Measurements from ENCODE around the gene WDR19. TPM values are rescaled to one million over a fixed set of nuclear protein-coding genes. Genes with fewer than 3 reads are reported as not detected.
"Not testable (repeated sequence)": the region's sequence is repeated elsewhere in the genome, so short reads cannot be mapped to it uniquely, and the experiment has no call there.

Gene WDR19
- total and polyA plus RNA-seq, 4 donors, result 44.5 to 61.2 (median 58.0) TPM

DNA sequence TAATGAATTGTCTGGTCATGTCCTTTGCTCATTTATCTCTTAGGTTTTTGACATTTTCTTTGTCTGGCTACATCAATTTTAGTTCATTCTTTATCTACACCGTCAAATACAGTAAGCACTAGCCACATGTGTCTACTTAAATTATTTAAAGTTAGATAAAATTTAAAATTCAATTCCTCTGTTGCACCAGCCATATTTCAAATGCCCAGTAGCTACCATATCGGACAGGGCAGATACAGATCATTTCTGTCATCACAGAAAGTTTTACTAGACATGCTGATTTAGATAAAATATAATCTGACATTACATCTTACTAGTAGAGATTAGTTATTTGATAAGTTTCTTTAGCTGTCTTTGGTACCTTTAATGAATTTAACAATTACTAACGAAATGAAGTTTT lies 61.1 kb downstream of the WDR19 start:
- Histone ChIP-seq H3K9me3 (ENCODE audit: control insufficient read depth, insufficient read depth, low read length) (no peaks in the 10 kb centered on the region), H3K27ac (ENCODE audit: low read depth, low read length) (no peak overlapping the region), H3K36me3 (ENCODE audit: control insufficient read depth, insufficient read depth, low read length) (peaks cover 23% of the 10 kb centered on the region), H3K4me1 (ENCODE audit: control insufficient read depth, insufficient read depth, low read length) (no peaks in the 10 kb centered on the region), H3K4me3 (ENCODE audit: low read depth, low read length) (no peak overlapping the region), H3K27me3 (ENCODE audit: control insufficient read depth, insufficient read depth, low read length) (no peaks in the 10 kb centered on the region)
- no CpG with 5 or more reads among the region's 3 CpGs for WGBS (ENCODE audit: insufficient coverage)
- no peak for DNase-seq (ENCODE audit: low read depth in 4 of 6, low spot score in 6 of 6)

GRCh38 chr4:39255266-39255665 lies 72.9 kb downstream of the WDR19 start:
- Histone ChIP-seq H3K27me3 (ENCODE audit: control insufficient read depth, insufficient read depth, low read length) (no peaks in the 10 kb centered on the region), H3K27ac (ENCODE audit: low read depth, low read length) (no peak overlapping the region)
- WGBS (ENCODE audit: insufficient coverage), result no CpG with 5 or more reads among the region's 2 CpGs

DNA sequence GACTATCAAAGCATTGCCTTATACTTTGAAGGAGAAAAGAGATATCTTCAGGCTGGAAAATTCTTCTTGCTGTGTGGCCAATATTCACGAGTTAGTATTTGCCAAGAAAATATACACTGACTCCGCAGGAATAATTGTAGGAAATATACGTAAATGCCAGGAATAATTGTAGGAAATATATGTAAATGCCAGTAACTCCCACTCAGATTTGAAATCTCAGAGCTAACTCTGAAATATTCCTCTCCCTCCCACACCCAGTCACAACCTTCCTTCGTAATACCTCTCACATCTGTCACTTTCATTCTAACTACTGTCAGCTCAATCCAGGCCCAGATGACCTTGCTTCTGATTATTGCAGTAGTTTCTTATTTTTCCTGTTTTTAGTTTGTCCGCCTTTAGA lies 73.5 kb downstream of the WDR19 start:
- WGBS (ENCODE audit: insufficient coverage), result no CpG with 5 or more reads among the region's 5 CpGs
- H3K4me1 ChIP-seq (ENCODE audit: control insufficient read depth, insufficient read depth, low read length), result no peaks in the 10 kb centered on the region
- peaks cover 9% of the 10 kb centered on the region for H3K36me3 ChIP-seq (ENCODE audit: control insufficient read depth, insufficient read depth, low read length)
- H3K9me3 ChIP-seq (ENCODE audit: control insufficient read depth, insufficient read depth, low read length), result no peaks in the 10 kb centered on the region
- no peaks in the 10 kb centered on the region for H3K27me3 ChIP-seq (ENCODE audit: control insufficient read depth, insufficient read depth, low read length)
- no peak for DNase-seq (ENCODE audit: low read depth in 4 of 6, low spot score in 6 of 6)
- H3K27ac ChIP-seq (ENCODE audit: low read depth, low read length), result peak overlapping the region; percentile 25
- no peak overlapping the region for H3K4me3 ChIP-seq (ENCODE audit: low read depth, low read length)

More at GRCh38 chr4:39255266-39255665, 72.9 kb downstream of the WDR19 start:
- H3K9me3 ChIP-seq (ENCODE audit: control insufficient read depth, insufficient read depth, low read length), result no peaks in the 10 kb centered on the region
- no peak for DNase-seq (ENCODE audit: low read depth in 4 of 6, low spot score in 6 of 6)
- H3K4me1 ChIP-seq (ENCODE audit: control insufficient read depth, insufficient read depth, low read length), result no peaks in the 10 kb centered on the region
- H3K36me3 ChIP-seq (ENCODE audit: control insufficient read depth, insufficient read depth, low read length), result peaks cover 8% of the 10 kb centered on the region
- H3K4me3 ChIP-seq (ENCODE audit: low read depth, low read length), result no peak overlapping the region

DNA sequence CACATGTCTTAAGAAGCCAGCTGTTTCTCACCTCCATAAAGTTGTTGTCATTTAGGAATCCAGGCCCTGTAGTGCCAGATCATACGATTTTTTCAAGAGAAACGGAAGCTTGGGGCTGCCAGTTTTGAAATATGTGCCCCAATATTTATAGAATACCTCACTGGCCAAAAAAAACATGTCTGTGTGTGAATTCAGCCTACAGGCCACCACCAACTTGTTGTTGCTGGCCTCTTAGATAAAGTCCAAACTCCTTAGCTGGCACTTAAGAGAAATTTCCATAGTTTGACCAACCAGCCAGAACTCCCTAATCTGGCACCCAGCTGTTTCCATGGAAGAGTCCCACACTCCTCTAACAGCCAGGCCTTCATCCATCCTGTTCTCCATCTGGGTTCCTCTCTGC lies 74.1 kb downstream of the WDR19 start:
- H3K4me1 ChIP-seq (ENCODE audit: control insufficient read depth, insufficient read depth, low read length), result no peaks in the 10 kb centered on the region
- H3K27me3 ChIP-seq (ENCODE audit: control insufficient read depth, insufficient read depth, low read length), result no peaks in the 10 kb centered on the region
- no peak overlapping the region for H3K4me3 ChIP-seq (ENCODE audit: low read depth, low read length)
- peaks cover 12% of the 10 kb centered on the region for H3K36me3 ChIP-seq (ENCODE audit: control insufficient read depth, insufficient read depth, low read length)
- H3K27ac ChIP-seq (ENCODE audit: low read depth, low read length), result peak overlapping the region; percentile 25
- DNase-seq (ENCODE audit: low read depth in 4 of 6, low spot score in 6 of 6), result no peak
- 100% methylated on average over 1 of the region's 2 CpGs for WGBS (ENCODE audit: insufficient coverage)
- no peaks in the 10 kb centered on the region for H3K9me3 ChIP-seq (ENCODE audit: control insufficient read depth, insufficient read depth, low read length)

DNA sequence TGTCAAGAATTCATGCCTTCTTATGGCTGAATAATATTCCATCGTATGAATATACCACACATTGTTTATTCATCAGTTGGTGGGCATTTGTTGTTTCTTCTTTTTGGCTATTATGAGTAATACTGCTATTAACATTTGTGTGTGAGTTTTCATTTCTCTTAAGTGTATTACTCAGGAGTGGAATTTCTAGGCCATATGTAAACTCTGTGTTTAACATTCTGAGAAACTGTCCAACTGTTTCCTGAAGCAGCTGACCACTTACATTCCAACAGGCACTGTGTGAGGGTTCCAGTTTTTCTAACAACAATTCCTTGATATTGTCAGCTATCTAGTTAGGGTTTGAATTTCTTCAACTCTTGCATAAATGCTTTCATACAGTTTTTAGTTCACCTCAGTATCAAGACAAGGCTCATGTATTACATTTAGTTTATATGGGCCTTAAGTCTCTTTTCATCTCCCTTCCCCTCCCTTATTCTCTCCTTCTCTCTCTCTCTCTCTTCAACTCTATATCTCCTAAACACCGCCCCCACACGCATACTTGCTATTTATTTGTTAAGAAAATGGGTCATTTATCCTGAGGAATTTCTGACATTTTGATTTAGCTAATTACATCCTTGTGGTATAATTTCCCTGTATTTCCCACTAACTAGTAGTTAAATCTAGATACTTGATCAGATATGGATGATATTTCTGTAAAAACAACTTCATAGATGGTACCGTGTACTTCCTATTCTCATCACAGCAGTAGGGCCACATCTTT lies 77.4 kb downstream of the WDR19 start:
- no peak for DNase-seq (ENCODE audit: low read depth in 4 of 6, low spot score in 6 of 6)
- WGBS (ENCODE audit: insufficient coverage), result no CpG with 5 or more reads among the region's 4 CpGs
- Histone ChIP-seq H3K27me3 (ENCODE audit: control insufficient read depth, insufficient read depth, low read length) (no peaks in the 10 kb centered on the region), H3K36me3 (ENCODE audit: control insufficient read depth, insufficient read depth, low read length) (peaks cover 24% of the 10 kb centered on the region), H3K9me3 (ENCODE audit: control insufficient read depth, insufficient read depth, low read length) (no peaks in the 10 kb centered on the region), H3K27ac (ENCODE audit: low read depth, low read length) (no peak overlapping the region), H3K4me1 (ENCODE audit: control insufficient read depth, insufficient read depth, low read length) (no peaks in the 10 kb centered on the region), H3K4me3 (ENCODE audit: low read depth, low read length) (no peak overlapping the region)

GRCh38 chr4:39263895-39264294 lies 81.6 kb downstream of the WDR19 start:
- Histone ChIP-seq H3K4me1 (ENCODE audit: control insufficient read depth, insufficient read depth, low read length) (no peaks in the 10 kb centered on the region), H3K27ac (ENCODE audit: low read depth, low read length) (no peak overlapping the region), H3K4me3 (ENCODE audit: low read depth, low read length) (no peak overlapping the region), H3K9me3 (ENCODE audit: control insufficient read depth, insufficient read depth, low read length) (no peaks in the 10 kb centered on the region), H3K36me3 (ENCODE audit: control insufficient read depth, insufficient read depth, low read length) (peaks cover 27% of the 10 kb centered on the region), H3K27me3 (ENCODE audit: control insufficient read depth, insufficient read depth, low read length) (no peaks in the 10 kb centered on the region)
- DNase-seq (ENCODE audit: low read depth in 4 of 6, low spot score in 6 of 6), result no peak
- WGBS (ENCODE audit: insufficient coverage), result 43% methylated on average over 1 of the region's 2 CpGs

GRCh38 chr4:39274503-39274902 lies 92.2 kb downstream of the WDR19 start:
- peaks cover 57% of the 10 kb centered on the region for H3K36me3 ChIP-seq (ENCODE audit: control insufficient read depth, insufficient read depth, low read length)
- 97% methylated on average over 4 of the region's 4 CpGs for WGBS (ENCODE audit: insufficient coverage)
- H3K4me1 ChIP-seq (ENCODE audit: control insufficient read depth, insufficient read depth, low read length), result no peaks in the 10 kb centered on the region
- no peak overlapping the region for H3K27ac ChIP-seq (ENCODE audit: low read depth, low read length)
- H3K9me3 ChIP-seq (ENCODE audit: control insufficient read depth, insufficient read depth, low read length), result no peaks in the 10 kb centered on the region
- H3K4me3 ChIP-seq (ENCODE audit: low read depth, low read length), result no peak overlapping the region
- no peak for DNase-seq (ENCODE audit: low read depth in 4 of 6, low spot score in 6 of 6)
- H3K27me3 ChIP-seq (ENCODE audit: control insufficient read depth, insufficient read depth, low read length), result no peaks in the 10 kb centered on the region

GRCh38 chr4:39277661-39278060 lies 95.3 kb downstream of the WDR19 start:
- H3K27me3 ChIP-seq (ENCODE audit: control insufficient read depth, insufficient read depth, low read length); DNase-seq (ENCODE audit: low read depth in 4 of 6, low spot score in 6 of 6); H3K9me3 ChIP-seq (ENCODE audit: control insufficient read depth, insufficient read depth, low read length); H3K27ac ChIP-seq (ENCODE audit: low read depth, low read length); H3K4me1 ChIP-seq (ENCODE audit: control insufficient read depth, insufficient read depth, low read length); H3K4me3 ChIP-seq (ENCODE audit: low read depth, low read length): not testable (repeated sequence)
- WGBS (ENCODE audit: insufficient coverage), result 96% methylated on average over 5 of the region's 6 CpGs
- H3K36me3 ChIP-seq (ENCODE audit: control insufficient read depth, insufficient read depth, low read length), result peaks cover 56% of the 10 kb centered on the region

DNA sequence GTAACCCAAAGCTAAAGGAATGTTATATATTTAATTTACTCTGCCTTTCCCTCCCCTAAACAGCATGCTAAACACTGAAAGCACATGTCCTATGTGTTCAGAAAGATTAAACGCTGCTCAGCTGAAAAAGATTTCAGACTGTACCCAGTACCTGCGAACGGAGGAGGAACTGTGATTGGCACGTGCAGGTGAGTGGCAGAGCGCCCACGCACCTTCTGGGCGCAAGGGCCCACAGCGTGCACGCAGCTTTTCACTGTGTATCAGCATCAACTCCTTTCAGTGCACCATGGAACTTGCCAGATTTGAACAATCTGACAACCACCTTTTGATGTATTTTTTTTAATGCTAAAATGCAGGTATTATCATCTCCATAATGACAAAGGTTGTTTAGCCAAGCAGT lies 96.1 kb downstream of the WDR19 start:
- Histone ChIP-seq H3K9me3 (ENCODE audit: control insufficient read depth, insufficient read depth, low read length) (peaks cover 4% of the 10 kb centered on the region), H3K4me3 (ENCODE audit: low read depth, low read length) (no peak overlapping the region), H3K27me3 (ENCODE audit: control insufficient read depth, insufficient read depth, low read length) (no peaks in the 10 kb centered on the region), H3K36me3 (ENCODE audit: control insufficient read depth, insufficient read depth, low read length) (peaks cover 48% of the 10 kb centered on the region), H3K27ac (ENCODE audit: low read depth, low read length) (no peak overlapping the region), H3K4me1 (ENCODE audit: control insufficient read depth, insufficient read depth, low read length) (no peaks in the 10 kb centered on the region)
- 95% methylated on average over 8 of the region's 9 CpGs for WGBS (ENCODE audit: insufficient coverage)
- no peak for DNase-seq (ENCODE audit: low read depth in 4 of 6, low spot score in 6 of 6)

DNA sequence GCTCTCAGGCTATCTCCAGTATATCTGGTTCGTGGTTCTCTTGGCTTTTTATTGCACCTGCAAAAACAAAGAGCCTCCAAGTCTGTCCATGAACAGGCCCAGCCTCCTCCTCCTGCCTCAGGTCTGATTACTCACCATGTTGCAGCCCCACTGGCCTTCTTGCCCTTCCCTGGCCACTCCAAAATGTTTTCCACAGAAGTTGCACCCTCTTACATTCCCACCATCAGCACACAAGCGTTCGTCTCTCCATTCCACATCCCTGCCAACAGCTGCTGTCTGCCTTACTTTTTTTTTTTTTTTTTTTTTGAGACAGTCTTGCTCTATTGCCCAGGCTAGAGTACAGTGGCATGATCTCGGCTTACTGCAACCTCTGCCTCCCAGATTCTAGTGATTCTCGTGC lies 97.1 kb downstream of the WDR19 start:
- WGBS (ENCODE audit: insufficient coverage), result 82% methylated on average over 5 of the region's 5 CpGs
- peaks cover 48% of the 10 kb centered on the region for H3K36me3 ChIP-seq (ENCODE audit: control insufficient read depth, insufficient read depth, low read length)

More for the DNA sequence above, 97.1 kb downstream of the WDR19 start:
- Histone ChIP-seq H3K9me3 (ENCODE audit: control insufficient read depth, insufficient read depth, low read length) (peaks cover 4% of the 10 kb centered on the region), H3K27ac (ENCODE audit: low read depth, low read length) (no peak overlapping the region), H3K4me3 (ENCODE audit: low read depth, low read length) (no peak overlapping the region), H3K27me3 (ENCODE audit: control insufficient read depth, insufficient read depth, low read length) (no peaks in the 10 kb centered on the region), H3K4me1 (ENCODE audit: control insufficient read depth, insufficient read depth, low read length) (no peaks in the 10 kb centered on the region)
- no peak for DNase-seq (ENCODE audit: low read depth in 4 of 6, low spot score in 6 of 6)
